Spleen (tissue), 11 donors: ENCODE measurements around the gene TSPAN18. TPM values are rescaled to one million over a fixed set of nuclear protein-coding genes. Genes with fewer than 3 reads are reported as not detected.

Experiments used
- DNase-seq: peaks from one replicate; pipeline ENCODE4 v3.0.0-alpha.2; 2020
- H3K27ac ChIP-seq, 8 donors: fragments of 200-600 bp; sonication (generic) in 7 of 8; 1 replicate in 4 of 8; 2 replicates in 4 of 8; pipeline versions ENCODE4 v1.5.0 to v1.8.0; 2016 to 2021; ENCODE audit warnings: inconsistent platforms in 4 of 8, mild to moderate bottlenecking in 4 of 8, moderate library complexity in 1 of 8
- H3K27me3 ChIP-seq, 7 donors: fragments of 200-600 bp; sonication (generic) in 6 of 7; replicated peaks in 1 of 7; 1 replicate in 4 of 7; 2 replicates in 3 of 7; pipeline versions ENCODE4 v1.5.0 to v1.8.0; 2016 to 2021; ENCODE audit warnings: inconsistent platforms in 3 of 7, mild to moderate bottlenecking in 1 of 7
- H3K36me3 ChIP-seq, 6 donors: fragments of 200-600 bp; sonication (generic) in 5 of 6; 1 replicate in 4 of 6; 2 replicates in 2 of 6; pipeline versions ENCODE4 v1.5.0 to v1.8.0; 2016 to 2021; ENCODE audit warnings: inconsistent platforms in 2 of 6
- H3K4me1 ChIP-seq, 6 donors: fragments of 200-600 bp; sonication (generic) in 5 of 6; 1 replicate in 3 of 6; 2 replicates in 3 of 6; pipeline versions ENCODE4 v1.5.0 to v1.8.0; 2016 to 2021; ENCODE audit warnings: inconsistent platforms in 3 of 6
- H3K4me3 ChIP-seq, 8 donors: fragments of 200-600 bp; sonication (generic) in 7 of 8; 1 replicate in 4 of 8; 2 replicates in 4 of 8; pipeline versions ENCODE4 v1.5.0 to v1.8.0; 2016 to 2021; ENCODE audit warnings: inconsistent platforms in 4 of 8, mild to moderate bottlenecking in 4 of 8, moderate library complexity in 2 of 8
- H3K9me3 ChIP-seq, 8 donors: fragments of 200-600 bp; sonication (generic) in 7 of 8; 1 replicate in 4 of 8; 2 replicates in 4 of 8; pipeline versions ENCODE4 v1.5.0 to v1.8.0; 2016 to 2021; ENCODE audit warnings: inconsistent platforms in 4 of 8
- POLR2A ChIP-seq, 3 donors: fragments of 450-650 bp; IDR thresholded peaks; one replicate each; pipeline ENCODE4 v1.5.1; 2017; ENCODE audit warnings: antibody characterized with exemption in 3 of 3, mild to moderate bottlenecking in 1 of 3
- POLR2AphosphoS5 ChIP-seq, 3 donors: sonication (generic); formaldehyde crosslinking; IDR thresholded peaks; one replicate each; pipeline ENCODE4 v1.5.1; 2017; ENCODE audit warnings: antibody characterized with exemption in 3 of 3
- WGBS, 5 donors: extraction: QIAGEN DNeasy Blood & Tissue Kit in 3 of 5; methylation state at CpG; one replicate each; pipeline versions ENCODE4 v1.1.5 to v1.1.7; 2013 to 2018; 5-methylcytosine and 5-hydroxymethylcytosine counted together
- intact Hi-C: fragments of 100-400 bp; cut with DNase I; formaldehyde crosslinking; loops from one replicate; pipeline ENCODE4 v1.15.0; 2023; ENCODE audit warnings: low total_unique reads
- polyA plus RNA-seq, 3 donors: library from polyadenylated mRNA; stranded (reverse); fragments of 200-250 nt; gene quantifications; one replicate each; pipeline ENCODE4 v1.2.1, GENCODE V29; 2013
- total RNA-seq, 7 donors: library from RNA; depleted of rRNA in 3 of 7; stranded (reverse); fragments of >200 nt in 3 of 7; fragmentation: NEBNext Ultra II Directional in 4 of 7; extraction: Animal tissue kit (Norgen Biotek cat#: 25700) in 4 of 7; gene quantifications; one replicate each; pipeline versions ENCODE4 v1.1.0 to v1.2.1, GENCODE V29; 2016 to 2021
- TF ChIP-seq, protein P1 (sequence below), 11 experiments: fragments of 200-600 bp in 7 of 11; fragments of 450-650 bp in 4 of 11; sonication (generic) in 4 of 11; IDR thresholded peaks in 8 of 11; conservative IDR thresholded peaks in 3 of 11; 1 replicate in 7 of 11; 2 replicates in 4 of 11; pipeline versions ENCODE4 v1.4.0 to v1.8.0; 2016 to 2021; ENCODE audit warnings: antibody characterized with exemption in 11 of 11, inconsistent platforms in 4 of 11, mild to moderate bottlenecking in 1 of 11
- donor health status: healthy with polysubstance abuse.
- donor health status: DM: no; HTN: no; CAD: no; lungs with moderate emphysema.
- donor health status: DM: no; HTN: no; CAD: no.
- donor health status: Bipolar disorder and iron deficiency.
- donor health status: healthy.
- donor health status: DM: no; HTN: no; CAD: no.
- donor health status: DM: yes; HTN: yes; CAD: no.

TSPAN18 gene
- total and polyA plus RNA-seq, 10 donors, result 2.1 to 47.5 (median 21.3) TPM

DNA sequence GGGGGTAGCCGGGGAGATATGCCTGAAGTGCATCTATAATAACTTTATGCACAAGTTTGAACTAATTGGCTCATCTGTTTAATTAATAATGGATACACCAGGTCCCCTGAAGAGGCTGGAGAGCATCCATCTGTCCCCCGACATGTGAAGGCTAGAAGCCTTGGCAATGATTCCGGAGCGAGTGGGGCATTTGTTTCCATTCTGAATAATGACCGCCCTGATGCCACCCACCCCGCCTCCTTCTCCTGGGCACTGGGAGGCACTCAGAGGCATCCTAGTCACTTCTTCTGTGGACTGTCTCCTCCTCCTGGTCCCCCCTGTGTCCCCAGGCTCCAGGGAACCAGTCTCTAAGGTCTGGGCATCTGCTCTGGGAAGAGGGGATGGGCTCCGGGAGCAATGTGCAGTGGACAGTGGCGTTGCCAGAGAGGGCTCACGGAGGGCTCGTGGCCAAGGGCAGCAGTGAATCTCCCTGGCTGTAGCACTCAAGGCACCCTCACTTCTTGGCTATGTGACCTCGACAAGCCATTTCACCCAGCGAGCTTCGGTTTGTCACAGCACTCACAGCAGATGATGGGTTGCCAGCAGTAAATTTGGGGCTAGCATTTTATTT, 64.7 kb downstream of the TSPAN18 start:
- TF ChIP-seq POLR2A (IDR thresholded peaks at IDR 0.05), result no peak
- no peak for TF ChIP-seq POLR2AphosphoS5 (IDR thresholded peaks at IDR 0.05)
- TF ChIP-seq, protein P1, sequence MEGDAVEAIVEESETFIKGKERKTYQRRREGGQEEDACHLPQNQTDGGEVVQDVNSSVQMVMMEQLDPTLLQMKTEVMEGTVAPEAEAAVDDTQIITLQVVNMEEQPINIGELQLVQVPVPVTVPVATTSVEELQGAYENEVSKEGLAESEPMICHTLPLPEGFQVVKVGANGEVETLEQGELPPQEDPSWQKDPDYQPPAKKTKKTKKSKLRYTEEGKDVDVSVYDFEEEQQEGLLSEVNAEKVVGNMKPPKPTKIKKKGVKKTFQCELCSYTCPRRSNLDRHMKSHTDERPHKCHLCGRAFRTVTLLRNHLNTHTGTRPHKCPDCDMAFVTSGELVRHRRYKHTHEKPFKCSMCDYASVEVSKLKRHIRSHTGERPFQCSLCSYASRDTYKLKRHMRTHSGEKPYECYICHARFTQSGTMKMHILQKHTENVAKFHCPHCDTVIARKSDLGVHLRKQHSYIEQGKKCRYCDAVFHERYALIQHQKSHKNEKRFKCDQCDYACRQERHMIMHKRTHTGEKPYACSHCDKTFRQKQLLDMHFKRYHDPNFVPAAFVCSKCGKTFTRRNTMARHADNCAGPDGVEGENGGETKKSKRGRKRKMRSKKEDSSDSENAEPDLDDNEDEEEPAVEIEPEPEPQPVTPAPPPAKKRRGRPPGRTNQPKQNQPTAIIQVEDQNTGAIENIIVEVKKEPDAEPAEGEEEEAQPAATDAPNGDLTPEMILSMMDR (IDR thresholded peaks at IDR 0.05 in 8 of 11, conservative IDR thresholded peaks at IDR 0.05 in 3 of 11), result no peak
- Histone ChIP-seq H3K27ac (no peak overlapping the region), H3K4me3 (no peak overlapping the region), H3K9me3 (no peaks in the 10 kb centered on the region), H3K36me3 (no peaks in the 10 kb centered on the region), H3K27me3 (peaks cover 0 to 5% (median 0%) of the 10 kb centered on the region in 7 donors), H3K4me1 (peaks cover 0 to 12% (median 2%) of the 10 kb centered on the region in 6 donors)
- 90 to 94% (median 92%) methylated on average over 9 to 13 of the region's 13 CpGs for whole genome bisulfite sequencing, 5 donors
- DNase-seq, result peak; percentile 19
- intact Hi-C loops, result no loop called here

DNA sequence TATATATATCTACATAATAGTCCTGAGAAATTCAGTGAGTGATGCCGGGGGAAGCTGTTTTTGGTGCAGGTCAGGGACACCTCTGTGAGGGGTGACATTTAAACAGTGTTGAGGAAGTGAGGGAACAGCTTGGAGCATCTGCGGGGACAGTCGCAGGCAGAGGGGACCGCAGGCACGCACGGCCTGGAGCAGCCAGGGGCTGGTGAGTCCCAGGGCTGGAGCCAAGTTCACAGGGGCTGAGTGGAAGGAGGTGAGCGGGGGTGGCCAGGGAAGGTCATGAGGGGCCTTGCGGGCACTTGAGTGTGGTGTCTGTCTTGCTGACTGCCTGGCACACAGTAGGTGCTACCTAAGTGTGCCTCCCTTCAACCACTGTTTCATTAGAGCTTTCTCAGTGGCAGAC, 65.4 kb downstream of the TSPAN18 start:
- TF ChIP-seq POLR2AphosphoS5 (IDR thresholded peaks at IDR 0.05), result no peak
- TF ChIP-seq POLR2A (IDR thresholded peaks at IDR 0.05), result no peak
- TF ChIP-seq, protein P1 (IDR thresholded peaks at IDR 0.05 in 8 of 11, conservative IDR thresholded peaks at IDR 0.05 in 3 of 11), result no peak
- peak; percentile 29 for DNase-seq
- intact Hi-C loops, result no loop called here

DNA sequence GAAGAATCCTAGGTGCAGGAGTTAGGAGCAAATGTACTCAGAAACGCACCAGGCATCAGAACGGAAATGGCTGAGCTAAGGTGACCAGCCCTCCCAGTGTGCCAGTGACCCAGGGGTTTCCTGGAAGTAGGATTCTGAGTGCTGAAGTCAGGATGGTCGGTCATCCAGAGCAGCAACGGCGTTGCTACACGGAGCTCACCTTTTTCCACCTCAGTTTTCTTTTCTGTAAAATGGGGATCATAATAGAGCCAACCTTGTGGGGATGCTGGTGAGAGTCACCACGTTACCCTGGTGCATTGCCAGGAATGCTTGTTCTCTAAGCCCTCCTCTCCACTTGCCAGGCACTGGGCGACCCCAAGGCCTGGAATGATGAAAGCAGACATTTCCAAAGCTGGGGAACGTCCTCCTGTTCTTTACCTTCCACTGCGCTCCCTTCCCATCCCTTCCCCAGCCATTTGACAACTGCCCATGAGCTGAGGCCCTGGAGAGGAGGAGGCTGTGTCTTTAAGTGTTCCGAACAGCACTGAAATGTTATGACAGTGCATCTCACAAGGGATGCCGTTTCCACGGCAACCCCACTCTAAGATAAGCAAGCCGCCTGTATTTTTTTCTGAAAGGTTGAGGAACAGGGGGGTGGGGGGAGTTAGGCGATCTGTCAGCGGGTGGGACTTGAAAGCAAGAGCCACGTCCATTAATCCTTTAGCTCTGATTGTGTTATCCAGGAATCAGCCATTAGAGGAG, 66.8 kb downstream of the TSPAN18 start:
- no peaks in the 10 kb centered on the region for H3K9me3 ChIP-seq
- TF ChIP-seq POLR2AphosphoS5 (IDR thresholded peaks at IDR 0.05), result no peak
- TF ChIP-seq POLR2A (IDR thresholded peaks at IDR 0.05), result no peak
- TF ChIP-seq, protein P1 (IDR thresholded peaks at IDR 0.05 in 8 of 11, conservative IDR thresholded peaks at IDR 0.05 in 3 of 11), result no peak
- intact Hi-C loops, result no loop called here
- H3K4me1 ChIP-seq, result peaks cover 0 to 12% (median 2%) of the 10 kb centered on the region in 6 donors
- no peak overlapping the region for H3K4me3 ChIP-seq
- no peak overlapping the region for H3K27ac ChIP-seq
- DNase-seq, result peak; percentile 49
- H3K36me3 ChIP-seq, result no peaks in the 10 kb centered on the region
- WGBS, 5 donors, result 72 to 78% (median 77%) methylated on average over 17 of the region's 17 CpGs
- H3K27me3 ChIP-seq, result peaks cover 0 to 4% (median 0%) of the 10 kb centered on the region in 7 donors

More for the DNA sequence above, 65.4 kb downstream of the TSPAN18 start:
- 83 to 89% (median 85%) methylated on average over 8 of the region's 8 CpGs for WGBS, 5 donors
- Histone ChIP-seq H3K9me3 (no peaks in the 10 kb centered on the region), H3K4me3 (no peak overlapping the region), H3K36me3 (no peaks in the 10 kb centered on the region), H3K27me3 (peaks cover 0 to 5% (median 0%) of the 10 kb centered on the region in 7 donors), H3K27ac (no peak overlapping the region), H3K4me1 (peaks cover 0 to 12% (median 2%) of the 10 kb centered on the region in 6 donors)
